PC-9 (cell line): ENCODE measurements around the gene MPP1.

Experiments
- EZH2 ChIP-seq: fragments of 200-600 bp; sonication (generic); IDR thresholded peaks from 2 replicates; pipeline ENCODE4 v1.8.0; 2017; ENCODE audit warnings: antibody characterized with exemption, low read depth
- TF ChIP-seq, protein P1 (sequence below): fragments of 200-600 bp; sonication (generic); conservative IDR thresholded peaks from 2 replicates; pipeline ENCODE4 v1.6.1; 2017; ENCODE audit warnings: mixed run types, antibody characterized with exemption, mild to moderate bottlenecking, moderate library complexity

DNA sequence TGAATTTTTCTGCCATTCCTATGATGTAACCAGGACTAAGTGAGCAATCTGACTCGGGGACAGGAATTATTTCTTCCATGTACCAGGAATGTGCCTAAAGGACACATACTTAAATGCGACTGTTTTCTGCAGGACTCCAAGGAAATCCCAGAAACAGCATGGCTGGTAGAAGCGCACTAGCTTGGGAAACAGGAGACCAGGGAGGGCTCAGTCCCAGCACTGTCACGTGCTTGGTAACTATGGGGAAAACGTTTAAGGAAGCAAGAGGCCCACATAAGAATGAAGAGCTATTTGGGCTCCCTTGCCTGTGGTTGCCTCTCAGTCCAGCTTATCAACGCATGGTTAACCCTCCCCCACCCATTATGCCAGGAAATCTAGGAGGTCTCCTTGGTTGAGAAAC is 19.6 kb downstream of the MPP1 start:
- TF ChIP-seq, protein P1, sequence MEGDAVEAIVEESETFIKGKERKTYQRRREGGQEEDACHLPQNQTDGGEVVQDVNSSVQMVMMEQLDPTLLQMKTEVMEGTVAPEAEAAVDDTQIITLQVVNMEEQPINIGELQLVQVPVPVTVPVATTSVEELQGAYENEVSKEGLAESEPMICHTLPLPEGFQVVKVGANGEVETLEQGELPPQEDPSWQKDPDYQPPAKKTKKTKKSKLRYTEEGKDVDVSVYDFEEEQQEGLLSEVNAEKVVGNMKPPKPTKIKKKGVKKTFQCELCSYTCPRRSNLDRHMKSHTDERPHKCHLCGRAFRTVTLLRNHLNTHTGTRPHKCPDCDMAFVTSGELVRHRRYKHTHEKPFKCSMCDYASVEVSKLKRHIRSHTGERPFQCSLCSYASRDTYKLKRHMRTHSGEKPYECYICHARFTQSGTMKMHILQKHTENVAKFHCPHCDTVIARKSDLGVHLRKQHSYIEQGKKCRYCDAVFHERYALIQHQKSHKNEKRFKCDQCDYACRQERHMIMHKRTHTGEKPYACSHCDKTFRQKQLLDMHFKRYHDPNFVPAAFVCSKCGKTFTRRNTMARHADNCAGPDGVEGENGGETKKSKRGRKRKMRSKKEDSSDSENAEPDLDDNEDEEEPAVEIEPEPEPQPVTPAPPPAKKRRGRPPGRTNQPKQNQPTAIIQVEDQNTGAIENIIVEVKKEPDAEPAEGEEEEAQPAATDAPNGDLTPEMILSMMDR, result no peak
- no peak for TF ChIP-seq EZH2
